NB4 (cell line): ENCODE results near the gene UFSP2.

Experiments
- DNase-seq: peaks from one replicate; pipeline ENCODE4 v3.0.0; 2010; ENCODE audit warnings: low read depth
- H3K4me3 ChIP-seq: one replicate; pipeline ENCODE4 v1.5.1; 2011; ENCODE audit warnings: mild to moderate bottlenecking, low read depth, low read length, moderate library complexity
- CTCF ChIP-seq: IDR thresholded peaks from one replicate; pipeline ENCODE4 v1.5.1; 2012; ENCODE audit warnings: low read depth, low read length
- MAX ChIP-seq: IDR thresholded peaks from 2 replicates; pipeline ENCODE4 v1.6.1; 2011; ENCODE audit warnings: low read depth, low read length
- MYC ChIP-seq: IDR thresholded peaks from 2 replicates; pipeline ENCODE4 v1.6.1; 2011; ENCODE audit warnings: low read depth, low read length
- POLR2A ChIP-seq: IDR thresholded peaks from 2 replicates; pipeline ENCODE4 v1.6.1; 2011; ENCODE audit warnings: mild to moderate bottlenecking; ENCODE audit not compliant: insufficient read length; ENCODE audit errors: extremely low read depth

UFSP2 gene

GRCh38 chr4:185387957-185388356, 37.8 kb downstream of the UFSP2 start:
- no peak for TF ChIP-seq CTCF
- TF ChIP-seq POLR2A = no peak
- no peak for TF ChIP-seq MAX
- no peak for TF ChIP-seq MYC
- no peak overlapping the region for H3K4me3 ChIP-seq
- DNase-seq = no peak

- peak; percentile 6 for DNase-seq
- TF ChIP-seq POLR2A = no peak
- no peak for TF ChIP-seq MYC
- TF ChIP-seq MAX = no peak
- no peak for TF ChIP-seq CTCF
- no peak overlapping the region for H3K4me3 ChIP-seq
Observed at GRCh38 chr4:185384930-185385331, 40.8 kb downstream of the UFSP2 start.

- no peak for TF ChIP-seq CTCF
- TF ChIP-seq MYC = no peak
- no peak for TF ChIP-seq MAX
- no peak for TF ChIP-seq POLR2A
- no peak overlapping the region for H3K4me3 ChIP-seq
- no peak for DNase-seq
Observed at GRCh38 chr4:185384061-185384460, 41.7 kb downstream of the UFSP2 start.

- no peak for TF ChIP-seq POLR2A
- TF ChIP-seq MYC = no peak
- no peak for TF ChIP-seq MAX
- no peak for TF ChIP-seq CTCF
- no peak for DNase-seq
- no peak overlapping the region for H3K4me3 ChIP-seq
Observed at GRCh38 chr4:185383451-185383850, 42.3 kb downstream of the UFSP2 start.

GRCh38 chr4:185382754-185383153, 43.0 kb downstream of the UFSP2 start:
- TF ChIP-seq CTCF (no peak), POLR2A (no peak), MAX (no peak), MYC (no peak)
- DNase-seq = no peak
- H3K4me3 ChIP-seq = no peak overlapping the region
